CD4-positive, alpha-beta T cell treated with Interleukin-4 for 1 hour (primary cell): ENCODE measurements around the gene MEX3C.

Experiments used
- DNase-seq, 2 donors: peaks; one replicate each; pipeline ENCODE4 v3.0.0-alpha.2; 2020 to 2022

The MEX3C gene

GRCh38 chr18:51191128-51191717 lies 6.3 kb downstream of the MEX3C start:
- DNase-seq = peak; percentile 42 to 67

- DNase-seq = no peak
Measured at GRCh38 chr18:51190000-51190399, 7.5 kb downstream of the MEX3C start.

- DNase-seq = peak in 1 of 2 donors; percentile 23
Measured at GRCh38 chr18:51188024-51188701, 9.3 kb downstream of the MEX3C start.

- no peak for DNase-seq
Measured at GRCh38 chr18:51185075-51185474, 12.4 kb downstream of the MEX3C start.

GRCh38 chr18:51184091-51184457 lies 13.4 kb downstream of the MEX3C start:
- no peak for DNase-seq

- no peak for DNase-seq
Measured at GRCh38 chr18:51183372-51184090, 13.9 kb downstream of the MEX3C start.

GRCh38 chr18:51182824-51183223 lies 14.7 kb downstream of the MEX3C start:
- no peak for DNase-seq

- DNase-seq = no peak
Measured at GRCh38 chr18:51171625-51172259, 25.7 kb downstream of the MEX3C start.

- no peak for DNase-seq
Measured at GRCh38 chr18:51171223-51171622, 26.3 kb downstream of the MEX3C start.

- DNase-seq = no peak
Measured at GRCh38 chr18:51170664-51171063, 26.8 kb downstream of the MEX3C start.

GRCh38 chr18:51169731-51170130 lies 27.8 kb downstream of the MEX3C start:
- DNase-seq = no peak

GRCh38 chr18:51168960-51169662 lies 28.4 kb downstream of the MEX3C start:
- DNase-seq = peak in 1 of 2 donors; percentile 28

- DNase-seq = no peak
Measured at GRCh38 chr18:51168026-51168742, 29.3 kb downstream of the MEX3C start.

- no peak for DNase-seq
Measured at GRCh38 chr18:51165296-51165695, 32.2 kb downstream of the MEX3C start.

- no peak for DNase-seq
Measured at GRCh38 chr18:51164761-51165281, 32.7 kb downstream of the MEX3C start.

- no peak for DNase-seq
Measured at GRCh38 chr18:51164342-51164741, 33.1 kb downstream of the MEX3C start.

GRCh38 chr18:51163543-51163942 lies 33.9 kb downstream of the MEX3C start:
- DNase-seq = no peak

- DNase-seq = peak in 1 of 2 donors; percentile 21
Measured at GRCh38 chr18:51162617-51163016, 34.9 kb downstream of the MEX3C start.

GRCh38 chr18:51160646-51161045 lies 36.8 kb downstream of the MEX3C start:
- no peak for DNase-seq

- DNase-seq = no peak
Measured at GRCh38 chr18:51157215-51157614, 40.3 kb downstream of the MEX3C start.

GRCh38 chr18:51154431-51155063 lies 42.9 kb downstream of the MEX3C start:
- DNase-seq = no peak
